Vagina (tissue), 2 donors: ENCODE data around the gene RTF1. TPM values are rescaled to one million over a fixed set of nuclear protein-coding genes. Genes with fewer than 3 reads are reported as not detected.

Source experiments
- DNase-seq, 2 donors: peaks; one replicate each; pipeline ENCODE4 v3.0.0-alpha.2; 2017; ENCODE audit errors: extremely low spot score in 2 of 2
- H3K27ac ChIP-seq: fragments of 200-600 bp; sonication (generic); one replicate; pipeline ENCODE4 v1.5.1; 2019
- H3K27me3 ChIP-seq: fragments of 200-600 bp; sonication (generic); one replicate; pipeline ENCODE4 v1.5.1; 2019
- H3K36me3 ChIP-seq, 2 donors: fragments of 200-600 bp; sonication (generic); one replicate each; pipeline ENCODE4 v1.5.1; 2017 to 2019
- H3K4me1 ChIP-seq: fragments of 200-600 bp; sonication (generic); one replicate; pipeline ENCODE4 v1.5.1; 2019
- H3K4me3 ChIP-seq, 2 donors: fragments of 200-600 bp; sonication (generic); 1 replicate in 1 of 2; 2 replicates in 1 of 2; pipeline ENCODE4 v1.5.1; 2016 to 2019
- H3K9me3 ChIP-seq: fragments of 200-600 bp; sonication (generic); one replicate; pipeline ENCODE4 v1.5.1; 2019
- POLR2A ChIP-seq, 2 donors: fragments of 450-650 bp; IDR thresholded peaks; one replicate each; pipeline ENCODE4 v1.6.1; 2017; ENCODE audit warnings: antibody characterized with exemption in 2 of 2, mild to moderate bottlenecking in 2 of 2, moderate library complexity in 2 of 2
- POLR2AphosphoS5 ChIP-seq, 2 donors: sonication (generic); formaldehyde crosslinking; IDR thresholded peaks; one replicate each; pipeline ENCODE4 v1.9.0; 2017; ENCODE audit warnings: antibody characterized with exemption in 2 of 2, mild to moderate bottlenecking in 2 of 2, low read depth in 1 of 2; ENCODE audit not compliant: insufficient read depth in 1 of 2
- intact Hi-C: fragments of 100-400 bp; cut with DNase I; formaldehyde crosslinking; loops from one replicate; pipeline ENCODE4 v1.15.1; 2023
- total RNA-seq: library from RNA; depleted of rRNA; stranded (reverse); fragments of >200 nt; gene quantifications from one replicate; pipeline ENCODE4 v1.2.3, GENCODE V29; 2016
- TF ChIP-seq, protein P1 (sequence below), 3 experiments: fragments of 450-650 bp in 2 of 3; fragments of 200-600 bp in 1 of 3; sonication (generic) in 1 of 3; IDR thresholded peaks; one replicate each; pipeline ENCODE4 v1.5.1; 2017 to 2019; ENCODE audit warnings: antibody characterized with exemption in 3 of 3, mild to moderate bottlenecking in 2 of 3, moderate library complexity in 2 of 3

RTF1 gene
- total RNA-seq, 1 donor from 2014 or later: 32.2 TPM

- Histone ChIP-seq H3K9me3 (no peaks in the 10 kb centered on the region), H3K27ac (no peak overlapping the region), H3K4me1 (peaks cover 23% of the 10 kb centered on the region), H3K4me3 (peak overlapping the region; percentile 19 to 38), H3K36me3 (no peaks in the 10 kb centered on the region), H3K27me3 (no peaks in the 10 kb centered on the region)
- intact Hi-C loops: no loop called here
- TF ChIP-seq POLR2A (IDR thresholded peaks at IDR 0.05) (no peak), POLR2AphosphoS5 (IDR thresholded peaks at IDR 0.05; ENCODE audit: insufficient read depth in 1 of 2, low read depth in 1 of 2) (no peak)
- TF ChIP-seq, protein P1, sequence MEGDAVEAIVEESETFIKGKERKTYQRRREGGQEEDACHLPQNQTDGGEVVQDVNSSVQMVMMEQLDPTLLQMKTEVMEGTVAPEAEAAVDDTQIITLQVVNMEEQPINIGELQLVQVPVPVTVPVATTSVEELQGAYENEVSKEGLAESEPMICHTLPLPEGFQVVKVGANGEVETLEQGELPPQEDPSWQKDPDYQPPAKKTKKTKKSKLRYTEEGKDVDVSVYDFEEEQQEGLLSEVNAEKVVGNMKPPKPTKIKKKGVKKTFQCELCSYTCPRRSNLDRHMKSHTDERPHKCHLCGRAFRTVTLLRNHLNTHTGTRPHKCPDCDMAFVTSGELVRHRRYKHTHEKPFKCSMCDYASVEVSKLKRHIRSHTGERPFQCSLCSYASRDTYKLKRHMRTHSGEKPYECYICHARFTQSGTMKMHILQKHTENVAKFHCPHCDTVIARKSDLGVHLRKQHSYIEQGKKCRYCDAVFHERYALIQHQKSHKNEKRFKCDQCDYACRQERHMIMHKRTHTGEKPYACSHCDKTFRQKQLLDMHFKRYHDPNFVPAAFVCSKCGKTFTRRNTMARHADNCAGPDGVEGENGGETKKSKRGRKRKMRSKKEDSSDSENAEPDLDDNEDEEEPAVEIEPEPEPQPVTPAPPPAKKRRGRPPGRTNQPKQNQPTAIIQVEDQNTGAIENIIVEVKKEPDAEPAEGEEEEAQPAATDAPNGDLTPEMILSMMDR (IDR thresholded peaks at IDR 0.05): no peak
- DNase-seq: no peak
Measured at GRCh38 chr15:41501191-41501917, 84.5 kb downstream of the RTF1 start.

GRCh38 chr15:41501931-41502794, 85.3 kb downstream of the RTF1 start:
- no peak overlapping the region for H3K27ac ChIP-seq
- no peak for TF ChIP-seq POLR2AphosphoS5 (IDR thresholded peaks at IDR 0.05; ENCODE audit: insufficient read depth in 1 of 2, low read depth in 1 of 2)
- no peak for TF ChIP-seq POLR2A (IDR thresholded peaks at IDR 0.05)
- TF ChIP-seq, protein P1 (IDR thresholded peaks at IDR 0.05): no peak
- no peaks in the 10 kb centered on the region for H3K27me3 ChIP-seq
- intact Hi-C loops: no loop called here
- H3K4me3 ChIP-seq: peak overlapping the region; percentile 19 to 38
- no peaks in the 10 kb centered on the region for H3K36me3 ChIP-seq
- no peak for DNase-seq
- H3K4me1 ChIP-seq: peaks cover 23% of the 10 kb centered on the region
- no peaks in the 10 kb centered on the region for H3K9me3 ChIP-seq

DNA sequence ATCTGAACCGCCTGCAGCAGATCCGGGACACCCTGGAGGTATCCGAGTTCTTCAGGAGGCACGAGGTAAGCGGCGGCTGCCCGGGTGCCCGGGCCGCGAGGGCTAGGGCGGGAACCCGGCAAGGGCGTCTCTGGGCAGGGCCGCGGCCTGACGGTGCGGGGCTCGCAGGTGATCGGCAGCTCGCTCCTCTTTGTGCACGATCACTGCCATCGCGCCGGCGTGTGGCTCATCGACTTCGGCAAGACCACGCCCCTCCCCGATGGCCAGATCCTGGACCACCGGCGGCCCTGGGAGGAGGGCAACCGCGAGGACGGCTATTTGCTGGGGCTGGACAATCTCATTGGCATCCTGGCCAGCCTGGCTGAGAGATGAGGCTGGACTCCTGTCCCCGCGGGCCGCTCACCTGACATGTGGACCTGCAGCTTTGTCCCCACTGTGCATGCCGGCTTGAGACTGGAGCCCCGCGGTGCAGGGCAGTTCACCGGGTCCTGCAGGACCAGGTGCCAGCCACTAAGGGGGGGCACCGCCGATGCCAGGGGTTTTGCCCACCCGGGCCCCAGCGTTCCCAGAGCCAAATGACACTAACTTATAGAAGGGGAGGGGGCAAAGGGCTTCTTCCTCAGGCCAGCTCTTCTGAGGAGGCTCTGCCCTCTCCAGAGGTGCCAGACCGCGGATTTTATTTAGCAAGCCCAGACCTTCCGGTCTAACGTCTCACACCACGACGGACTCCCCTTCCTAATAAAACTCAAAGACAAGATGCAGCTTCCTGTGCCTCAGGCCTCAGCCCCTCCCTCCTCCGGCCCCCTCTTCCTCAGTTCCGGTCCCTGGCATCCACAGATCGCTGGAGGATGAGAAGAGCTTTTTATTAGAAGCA, 86.1 kb downstream of the RTF1 start:
- Histone ChIP-seq H3K4me3 (peak overlapping the region; percentile 19 to 38), H3K36me3 (no peaks in the 10 kb centered on the region), H3K9me3 (no peaks in the 10 kb centered on the region), H3K4me1 (peaks cover 23% of the 10 kb centered on the region), H3K27ac (no peak overlapping the region), H3K27me3 (no peaks in the 10 kb centered on the region)
- TF ChIP-seq POLR2AphosphoS5 (IDR thresholded peaks at IDR 0.05; ENCODE audit: insufficient read depth in 1 of 2, low read depth in 1 of 2): no peak
- no peak for TF ChIP-seq POLR2A (IDR thresholded peaks at IDR 0.05)
- no peak for DNase-seq
- intact Hi-C loops: no loop called here

DNA sequence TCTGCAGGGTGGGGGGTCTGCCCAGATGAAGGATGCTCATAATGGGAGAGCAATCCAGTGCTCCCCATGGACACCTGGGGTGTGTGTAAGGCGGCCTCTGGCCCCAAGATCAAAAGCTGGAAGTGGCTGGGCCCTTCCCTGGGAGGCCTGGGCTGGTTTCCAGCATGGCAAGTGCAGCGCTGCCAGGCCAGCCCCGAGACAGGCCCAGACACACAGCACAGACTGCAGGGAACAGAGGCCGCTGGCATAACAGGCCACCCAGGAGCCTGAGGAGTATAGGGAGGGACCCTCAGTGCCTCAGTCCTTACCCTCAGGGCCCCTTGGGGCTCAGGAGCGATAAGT, 86.7 kb downstream of the RTF1 start:
- intact Hi-C loops: no loop called here
- H3K27me3 ChIP-seq: no peaks in the 10 kb centered on the region

More for the DNA sequence above, 86.7 kb downstream of the RTF1 start:
- DNase-seq: no peak
- H3K27ac ChIP-seq: no peak overlapping the region
- H3K9me3 ChIP-seq: no peaks in the 10 kb centered on the region
- TF ChIP-seq POLR2A (IDR thresholded peaks at IDR 0.05) (no peak), POLR2AphosphoS5 (IDR thresholded peaks at IDR 0.05; ENCODE audit: insufficient read depth in 1 of 2, low read depth in 1 of 2) (no peak)
- TF ChIP-seq, protein P1 (IDR thresholded peaks at IDR 0.05): no peak
- no peaks in the 10 kb centered on the region for H3K36me3 ChIP-seq
- H3K4me1 ChIP-seq: peaks cover 23% of the 10 kb centered on the region
- H3K4me3 ChIP-seq: no peak overlapping the region
